Parathyroid adenoma (tissue), 2 donors: ENCODE results near the gene PIK3R6.

ENCODE experiments used
- H2AFZ ChIP-seq: fragments of 300-600 bp; sonication (generic); one replicate; pipeline ENCODE4 v1.7.0; 2017; ENCODE audit warnings: antibody characterized with exemption, mild to moderate bottlenecking
- H3K27ac ChIP-seq: fragments of 300-600 bp; sonication (generic); one replicate; pipeline ENCODE4 v1.7.0; 2017
- H3K27me3 ChIP-seq: fragments of 300-600 bp; sonication (generic); one replicate; pipeline ENCODE4 v1.7.0; 2017; ENCODE audit warnings: low read length; ENCODE audit not compliant: control insufficient read depth, insufficient read depth
- H3K36me3 ChIP-seq: fragments of 300-600 bp; sonication (generic); one replicate; pipeline ENCODE4 v1.7.0; 2017; ENCODE audit warnings: low read length; ENCODE audit not compliant: control insufficient read depth, insufficient read depth
- H3K4me1 ChIP-seq: fragments of 300-600 bp; sonication (generic); one replicate; pipeline ENCODE4 v1.7.0; 2017; ENCODE audit warnings: control low read depth
- H3K4me2 ChIP-seq: fragments of 300-600 bp; sonication (generic); one replicate; pipeline ENCODE4 v1.7.0; 2017; ENCODE audit warnings: low read length
- H3K4me3 ChIP-seq: fragments of 300-600 bp; sonication (generic); one replicate; pipeline ENCODE4 v1.7.0; 2017; ENCODE audit warnings: low read depth, low read length
- H3K79me2 ChIP-seq: fragments of 300-600 bp; sonication (generic); one replicate; pipeline ENCODE4 v1.7.0; 2017; ENCODE audit warnings: control low read depth
- H3K9ac ChIP-seq: fragments of 300-600 bp; sonication (generic); one replicate; pipeline ENCODE4 v1.7.0; 2017; ENCODE audit warnings: mild to moderate bottlenecking
- H3K9me3 ChIP-seq: fragments of 300-600 bp; sonication (generic); one replicate; pipeline ENCODE4 v1.7.0; 2017; ENCODE audit warnings: low read length; ENCODE audit not compliant: control insufficient read depth
- CTCF ChIP-seq: fragments of 300-600 bp; sonication (generic); IDR thresholded peaks from one replicate; pipeline ENCODE4 v1.7.0; 2017; ENCODE audit warnings: antibody characterized with exemption, mild to moderate bottlenecking
- donor health status: primary hyperparathyroidism.

Gene PIK3R6

GRCh38 chr17:8836821-8837562 lies 30.5 kb downstream of the PIK3R6 start:
- H3K27ac ChIP-seq, result no peak overlapping the region
- H3K4me2 ChIP-seq, result no peak overlapping the region
- no peaks in the 10 kb centered on the region for H3K36me3 ChIP-seq
- no peak for TF ChIP-seq CTCF
- H3K27me3 ChIP-seq, result no peaks in the 10 kb centered on the region
- no peaks in the 10 kb centered on the region for H3K4me1 ChIP-seq
- H3K9me3 ChIP-seq, result no peaks in the 10 kb centered on the region
- H3K4me3 ChIP-seq, result no peak overlapping the region
- H3K79me2 ChIP-seq, result no peaks in the 10 kb centered on the region
- no peak overlapping the region for H2AFZ ChIP-seq
- H3K9ac ChIP-seq, result no peak overlapping the region

- H3K27ac ChIP-seq, result no peak overlapping the region
- H2AFZ ChIP-seq, result no peak overlapping the region
- H3K4me3 ChIP-seq, result no peak overlapping the region
- no peak overlapping the region for H3K4me2 ChIP-seq
- H3K36me3 ChIP-seq, result no peaks in the 10 kb centered on the region
- no peaks in the 10 kb centered on the region for H3K4me1 ChIP-seq
- no peaks in the 10 kb centered on the region for H3K79me2 ChIP-seq
- TF ChIP-seq CTCF, result no peak
- H3K9ac ChIP-seq, result no peak overlapping the region
- no peaks in the 10 kb centered on the region for H3K27me3 ChIP-seq
- H3K9me3 ChIP-seq, result no peaks in the 10 kb centered on the region
Measured at GRCh38 chr17:8835631-8836364, 31.7 kb downstream of the PIK3R6 start.

- no peaks in the 10 kb centered on the region for H3K9me3 ChIP-seq
- H2AFZ ChIP-seq, result no peak overlapping the region
- no peak overlapping the region for H3K4me3 ChIP-seq
- no peaks in the 10 kb centered on the region for H3K4me1 ChIP-seq
- no peak overlapping the region for H3K27ac ChIP-seq
- no peak for TF ChIP-seq CTCF
- no peak overlapping the region for H3K9ac ChIP-seq
- H3K79me2 ChIP-seq, result no peaks in the 10 kb centered on the region
- H3K36me3 ChIP-seq, result no peaks in the 10 kb centered on the region
- no peak overlapping the region for H3K4me2 ChIP-seq
- no peaks in the 10 kb centered on the region for H3K27me3 ChIP-seq
Measured at GRCh38 chr17:8835106-8835505, 32.4 kb downstream of the PIK3R6 start.

- Histone ChIP-seq H2AFZ (no peak overlapping the region), H3K4me1 (no peaks in the 10 kb centered on the region), H3K27me3 (no peaks in the 10 kb centered on the region), H3K79me2 (no peaks in the 10 kb centered on the region), H3K36me3 (no peaks in the 10 kb centered on the region), H3K9me3 (no peaks in the 10 kb centered on the region), H3K27ac (no peak overlapping the region), H3K4me3 (no peak overlapping the region), H3K4me2 (no peak overlapping the region), H3K9ac (no peak overlapping the region)
- no peak for TF ChIP-seq CTCF
Measured at GRCh38 chr17:8832711-8833352, 34.6 kb downstream of the PIK3R6 start.
